Nucleus accumbens (tissue), 56 donors: ENCODE data around the gene MDK.
"Not testable (repeated sequence)": the region's sequence is repeated elsewhere in the genome, so short reads cannot be mapped to it uniquely, and the experiment has no call there.

Source experiments
- DNase-seq, 56 donors: peaks; one replicate each; lab custom pipeline; 2025; lab: John Stamatoyannopoulos, UW

Gene MDK

DNA sequence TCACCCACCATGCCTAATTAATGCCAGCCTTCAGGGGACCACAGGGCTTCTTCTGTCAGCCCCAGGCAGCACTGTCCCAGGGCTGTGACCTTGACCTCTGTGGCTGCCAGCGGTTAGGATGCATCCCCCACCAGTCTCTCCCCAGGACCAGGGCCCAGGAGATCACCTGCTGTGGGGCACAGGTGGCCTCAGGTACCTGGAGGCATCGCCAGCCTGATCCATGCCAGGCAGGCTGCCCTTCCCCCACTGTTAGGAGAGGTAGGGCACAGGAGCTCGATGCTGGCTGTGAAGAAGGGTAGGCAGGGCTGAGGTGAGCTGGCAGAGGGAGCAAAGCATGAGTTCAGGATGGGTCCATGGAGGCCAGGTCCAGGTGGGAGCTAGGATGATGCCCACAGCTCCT, 16.7 kb upstream of the MDK start:
- no peak for DNase-seq

DNA sequence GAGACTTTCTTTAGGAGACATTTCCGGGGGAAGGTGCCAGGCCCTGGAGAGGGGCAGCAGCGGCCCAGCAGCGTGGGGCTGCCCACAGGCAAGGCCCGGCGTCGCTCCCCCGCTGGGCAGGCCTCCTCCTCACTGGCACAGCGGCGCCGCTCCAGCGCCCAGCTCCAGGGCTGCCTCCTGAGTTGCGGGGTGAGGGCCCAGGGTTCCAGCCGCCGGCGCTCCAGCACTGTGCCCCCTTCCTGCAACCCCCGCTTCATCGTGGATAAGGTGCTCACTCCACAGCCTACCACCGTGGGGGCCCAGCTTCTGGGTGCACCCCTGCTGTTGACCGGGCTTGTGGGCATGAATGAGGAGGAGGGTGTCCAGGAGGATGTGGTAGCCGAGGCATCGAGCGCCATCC, 15.2 kb upstream of the MDK start:
- DNase-seq: no peak

DNA sequence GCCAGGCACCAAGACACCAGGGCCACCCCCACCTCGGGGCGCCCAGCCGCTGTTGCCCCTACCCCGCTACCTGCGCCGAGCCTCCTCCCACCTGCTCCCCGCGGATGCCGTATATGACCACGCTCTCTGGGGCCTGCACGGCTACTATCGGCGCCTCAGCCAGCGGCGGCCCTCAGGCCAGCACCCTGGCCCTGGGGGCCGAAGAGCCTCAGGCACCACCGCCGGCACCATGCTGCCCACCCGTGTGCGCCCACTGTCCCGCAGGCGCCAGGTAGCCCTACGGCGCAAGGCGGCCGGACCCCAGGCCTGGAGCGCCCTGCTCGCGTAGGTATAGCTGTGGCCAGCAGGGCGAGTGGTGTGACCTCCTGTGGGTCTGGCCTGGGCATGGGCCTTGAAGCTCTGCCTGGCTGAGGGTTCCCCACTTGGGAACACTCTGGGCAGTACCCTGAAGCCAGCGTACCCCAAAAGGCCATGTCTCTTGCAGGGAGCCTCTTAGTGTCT, 14.8 kb upstream of the MDK start:
- no peak for DNase-seq

- peak in 50 of 56 donors; percentile 18 to 84 (median 47) for DNase-seq
These were observed 14.1 kb upstream of the MDK start for GRCh38 chr11:46367244-46367915.

GRCh38 chr11:46367916-46368267, 13.6 kb upstream of the MDK start:
- no peak for DNase-seq

- peak in 6 of 56 donors; percentile 15 to 40 (median 32) for DNase-seq
These were observed 11.9 kb upstream of the MDK start for GRCh38 chr11:46369458-46370152.

- DNase-seq: no peak
These were observed 11.2 kb upstream of the MDK start for GRCh38 chr11:46370253-46370652.

DNA sequence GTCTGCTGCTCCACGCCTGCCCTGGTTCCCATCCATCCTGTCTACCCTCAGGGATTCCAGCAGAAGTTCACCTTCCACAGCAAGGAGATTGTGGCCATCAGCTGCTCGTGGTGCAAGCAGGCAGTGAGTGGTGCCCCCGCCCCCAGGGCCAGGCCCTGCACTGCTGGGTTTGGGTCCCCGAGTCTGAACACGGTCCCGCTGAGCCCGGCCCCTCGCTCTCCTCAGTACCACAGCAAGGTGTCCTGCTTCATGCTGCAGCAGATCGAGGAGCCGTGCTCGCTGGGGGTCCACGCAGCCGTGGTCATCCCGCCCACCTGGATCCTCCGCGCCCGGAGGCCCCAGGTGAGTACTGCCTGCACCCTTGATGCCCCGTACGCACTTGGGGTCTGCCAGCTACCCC, 10.2 kb upstream of the MDK start:
- DNase-seq: not testable (repeated sequence)

DNA sequence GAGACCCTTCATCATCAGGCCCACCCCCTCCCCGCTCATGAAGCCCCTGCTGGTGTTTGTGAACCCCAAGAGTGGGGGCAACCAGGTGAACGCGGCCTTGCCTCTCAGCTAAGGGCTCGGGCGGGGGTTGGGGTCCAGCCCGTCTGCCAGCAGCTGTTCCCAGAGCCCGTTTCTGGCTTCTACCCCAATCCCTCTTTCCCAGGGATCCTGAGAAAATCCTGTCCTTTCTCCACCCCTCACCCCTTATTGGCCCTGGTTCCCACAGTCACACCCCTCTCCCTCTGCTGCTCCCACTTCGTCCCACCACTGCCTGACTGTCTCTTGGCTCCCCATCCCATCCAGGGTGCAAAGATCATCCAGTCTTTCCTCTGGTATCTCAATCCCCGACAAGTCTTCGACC, 9.4 kb upstream of the MDK start:
- DNase-seq: no peak

DNA sequence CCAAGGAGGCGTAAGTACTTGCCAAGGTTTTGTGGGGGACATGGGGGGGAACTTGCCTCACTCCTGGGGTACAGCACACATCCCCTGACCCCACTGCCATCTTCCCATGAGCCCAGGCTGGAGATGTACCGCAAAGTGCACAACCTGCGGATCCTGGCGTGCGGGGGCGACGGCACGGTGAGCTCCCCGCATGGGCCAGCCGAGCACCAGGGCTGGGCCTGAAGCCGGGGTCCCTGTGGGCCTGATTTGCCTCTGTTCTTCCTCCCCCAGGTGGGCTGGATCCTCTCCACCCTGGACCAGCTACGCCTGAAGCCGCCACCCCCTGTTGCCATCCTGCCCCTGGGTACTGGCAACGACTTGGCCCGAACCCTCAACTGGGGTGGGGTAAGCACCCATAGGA, 9.0 kb upstream of the MDK start:
- not testable (repeated sequence) for DNase-seq

DNA sequence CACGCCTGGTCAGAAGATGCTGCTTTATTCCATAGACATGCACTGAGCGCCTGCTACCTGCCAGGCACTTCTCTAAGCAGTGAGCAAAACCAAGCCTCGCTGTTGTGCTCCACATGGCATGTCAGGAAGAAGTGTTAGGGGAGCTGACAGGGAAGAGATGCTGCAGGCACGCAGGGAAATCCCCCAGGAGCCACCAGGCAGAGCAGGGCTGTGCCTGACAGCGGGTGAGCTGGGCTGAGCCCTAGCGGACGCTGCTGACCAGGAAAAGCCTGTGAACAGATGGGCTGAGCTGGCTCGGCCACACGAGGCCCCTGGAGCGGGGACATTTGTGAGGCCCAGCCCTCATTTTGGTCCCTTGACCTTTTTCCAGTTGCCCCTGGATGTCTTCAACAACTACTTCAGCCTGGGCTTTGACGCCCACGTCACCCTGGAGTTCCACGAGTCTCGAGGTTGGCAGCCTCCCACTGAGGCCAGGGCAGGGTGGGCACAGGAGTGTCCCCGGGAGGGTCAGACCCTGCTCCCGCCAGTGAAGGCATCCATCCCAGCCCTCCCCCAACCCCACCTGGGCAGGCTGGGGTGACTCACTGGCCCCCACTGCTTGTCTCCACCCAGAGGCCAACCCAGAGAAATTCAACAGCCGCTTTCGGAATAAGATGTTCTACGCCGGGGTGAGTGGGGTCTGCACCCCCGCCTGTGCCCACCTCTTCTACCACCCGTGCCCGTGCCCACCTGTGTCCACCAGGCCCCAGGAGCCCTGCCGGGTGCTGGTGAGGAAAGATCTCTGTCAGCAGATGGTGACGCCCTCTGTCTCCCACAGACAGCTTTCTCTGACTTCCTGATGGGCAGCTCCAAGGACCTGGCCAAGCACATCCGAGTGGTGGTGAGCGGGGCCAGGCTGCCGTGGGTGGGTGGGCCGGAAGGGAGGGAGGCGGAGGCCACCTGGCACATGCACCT, 7.4 kb upstream of the MDK start:
- DNase-seq: no peak

- no peak for DNase-seq
These were observed 6.7 kb upstream of the MDK start for GRCh38 chr11:46374815-46375214.

- DNase-seq: no peak
These were observed 5.9 kb upstream of the MDK start for GRCh38 chr11:46375392-46376101.

- no peak for DNase-seq
These were observed 5.0 kb upstream of the MDK start for GRCh38 chr11:46376258-46377050.

- DNase-seq: no peak
These were observed 4.2 kb upstream of the MDK start for GRCh38 chr11:46377290-46377689.

DNA sequence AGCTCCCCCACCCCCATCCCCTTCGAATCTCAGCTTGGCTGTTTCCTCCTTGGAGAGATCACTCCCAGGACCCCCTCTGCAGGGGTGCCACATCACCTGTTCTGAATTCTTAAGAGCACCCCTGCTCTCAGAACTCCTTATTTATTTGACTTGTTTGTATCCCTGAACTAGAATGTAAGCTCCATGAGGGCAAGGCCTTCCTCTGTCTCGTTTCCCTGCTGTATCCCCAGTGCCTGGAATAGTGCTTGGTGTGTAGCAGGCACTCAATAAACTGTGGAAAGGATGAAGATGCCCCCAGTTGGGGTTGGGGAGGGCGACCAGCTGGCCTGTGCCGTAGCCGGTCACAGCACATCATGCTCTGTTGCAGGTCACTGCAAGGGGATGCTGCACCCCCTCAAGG, 3.6 kb upstream of the MDK start:
- no peak for DNase-seq

DNA sequence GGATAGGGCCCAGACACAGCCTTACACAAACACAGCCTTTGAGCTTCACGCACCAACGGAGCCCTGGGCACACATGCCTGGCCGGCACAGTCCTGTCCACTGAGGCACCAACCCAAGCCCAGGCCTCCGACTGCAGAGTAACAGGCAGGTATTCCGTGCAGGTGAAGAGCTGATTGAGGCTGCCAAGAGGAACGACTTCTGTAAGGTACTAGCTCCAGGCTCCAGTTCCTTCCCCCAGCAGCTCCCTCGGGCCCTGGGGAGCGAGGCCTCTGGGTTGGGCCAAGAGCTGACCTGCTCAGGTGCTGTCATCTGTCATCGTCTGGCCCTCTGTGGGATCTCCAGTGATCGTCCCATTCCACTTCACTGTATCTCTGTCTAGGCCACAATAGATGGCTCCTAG, 3.2 kb upstream of the MDK start:
- no peak for DNase-seq

DNA sequence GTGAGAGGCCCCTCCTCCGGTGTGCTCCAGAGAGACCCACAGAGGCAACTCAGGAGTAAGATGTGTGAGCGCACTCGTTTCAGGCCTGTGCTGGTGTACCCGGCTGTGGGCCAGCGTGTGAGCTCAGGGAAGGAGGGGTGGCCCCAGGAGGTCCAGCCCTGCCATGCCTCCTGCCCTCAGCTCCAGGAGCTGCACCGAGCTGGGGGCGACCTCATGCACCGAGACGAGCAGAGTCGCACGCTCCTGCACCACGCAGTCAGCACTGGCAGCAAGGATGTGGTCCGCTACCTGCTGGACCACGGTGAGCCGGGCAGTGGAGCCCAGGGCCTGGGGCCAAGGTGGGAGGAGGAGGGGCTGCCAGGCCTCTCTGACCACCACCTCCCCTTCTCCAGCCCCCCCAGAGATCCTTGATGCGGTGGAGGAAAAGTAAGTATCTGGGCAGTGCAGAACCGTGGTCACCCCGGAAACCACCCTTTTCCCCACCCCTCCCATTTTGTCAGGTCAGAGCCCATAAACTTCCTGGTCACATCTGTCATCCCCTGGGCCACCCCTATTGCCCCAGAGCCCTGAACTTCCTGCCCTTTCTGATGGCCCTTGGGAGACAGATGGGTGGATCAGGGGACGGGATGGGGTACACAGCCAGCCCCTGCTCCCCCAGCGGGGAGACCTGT, 2.5 kb upstream of the MDK start:
- DNase-seq: no peak
